ENCODE data around the gene SNW1. TPM values are rescaled to one million over a fixed set of nuclear protein-coding genes. Genes with fewer than 3 reads are reported as not detected.

The SNW1 gene
- total and polyA plus RNA-seq, 4 donors = 43.0 to 73.2 (median 54.2) TPM

DNA sequence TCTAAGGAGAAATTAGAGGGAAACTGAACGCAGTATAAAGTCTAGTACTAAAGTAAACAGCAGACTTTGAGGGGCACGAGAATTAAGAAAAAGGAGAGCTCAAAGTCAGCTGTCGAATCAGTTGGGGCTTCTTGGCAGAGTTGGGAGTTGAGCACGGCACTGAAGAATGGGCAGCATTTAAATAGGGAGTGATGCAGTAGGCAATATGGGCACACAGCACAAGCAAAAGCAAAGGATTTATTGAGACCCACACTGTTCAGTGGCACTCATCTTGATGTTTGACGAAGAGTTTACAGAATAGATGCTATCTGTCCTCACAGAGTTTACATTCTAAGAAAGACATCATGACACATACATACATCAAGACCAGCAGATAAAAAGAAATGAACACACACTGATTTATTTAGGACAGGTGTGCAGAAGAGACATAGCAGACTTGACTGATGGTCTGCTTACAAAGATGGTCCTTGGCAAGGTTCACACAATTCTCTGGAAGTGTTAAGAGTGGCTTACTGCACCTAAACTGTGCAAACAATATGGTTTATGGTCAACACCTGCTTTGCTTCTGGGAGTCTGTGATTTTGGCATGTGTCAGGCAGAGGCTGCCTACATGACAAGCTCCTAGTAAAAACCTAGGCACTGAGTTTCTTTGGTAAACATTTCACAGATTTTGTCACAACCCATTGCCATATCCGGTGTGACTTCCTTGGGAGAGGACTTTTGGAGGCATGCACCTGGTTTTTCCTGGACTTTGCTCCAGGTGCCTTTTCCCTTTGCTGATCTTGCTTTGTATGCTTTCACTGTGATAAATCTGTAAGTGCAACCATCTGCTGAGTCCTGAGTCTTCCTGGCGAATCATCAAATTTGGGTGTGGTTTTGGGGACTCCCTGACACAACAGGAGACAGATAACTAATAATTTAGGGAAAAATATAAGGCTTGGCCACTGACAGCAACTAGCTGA lies 79.5 kb downstream of the SNW1 start:
- H3K4me3 ChIP-seq (ENCODE audit: low read depth, low read length) = no peak overlapping the region
- H3K4me1 ChIP-seq (ENCODE audit: control insufficient read depth, insufficient read depth, low read length) = no peaks in the 10 kb centered on the region
- H3K27me3 ChIP-seq (ENCODE audit: control insufficient read depth, insufficient read depth, low read length) = no peaks in the 10 kb centered on the region
- 53% methylated on average over 5 of the region's 7 CpGs for WGBS (ENCODE audit: insufficient coverage)
- H3K9me3 ChIP-seq (ENCODE audit: control insufficient read depth, insufficient read depth, low read length) = no peaks in the 10 kb centered on the region
- DNase-seq (ENCODE audit: low read depth in 4 of 6, low spot score in 6 of 6) = no peak
- no peak overlapping the region for H3K27ac ChIP-seq (ENCODE audit: low read depth, low read length)
- H3K36me3 ChIP-seq (ENCODE audit: control insufficient read depth, insufficient read depth, low read length) = peaks cover 15% of the 10 kb centered on the region

DNA sequence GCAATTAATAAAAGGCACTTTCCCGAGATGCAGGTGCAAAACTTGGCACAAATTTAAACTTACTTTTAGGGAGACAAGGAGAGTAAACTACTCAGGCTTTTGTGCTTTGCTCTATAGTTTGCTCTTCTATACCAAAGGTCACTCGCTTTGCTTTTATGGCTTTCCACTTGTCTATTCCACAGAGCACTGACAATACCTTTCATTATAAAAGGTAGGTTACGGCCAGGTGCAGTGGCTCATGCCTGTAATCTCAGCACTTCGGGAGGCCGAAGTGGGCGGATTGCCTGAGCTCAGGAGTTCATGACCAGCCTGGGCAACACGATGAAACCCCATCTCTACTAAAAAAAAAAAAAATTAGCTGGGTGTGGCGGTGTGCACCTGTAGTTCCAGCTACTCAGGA lies 86.0 kb downstream of the SNW1 start:
- 100% methylated on average over 2 of the region's 8 CpGs for WGBS (ENCODE audit: insufficient coverage)
- Histone ChIP-seq H3K27me3 (ENCODE audit: control insufficient read depth, insufficient read depth, low read length) (no peaks in the 10 kb centered on the region), H3K27ac (ENCODE audit: low read depth, low read length) (no peak overlapping the region), H3K36me3 (ENCODE audit: control insufficient read depth, insufficient read depth, low read length) (peaks cover 34% of the 10 kb centered on the region), H3K4me3 (ENCODE audit: low read depth, low read length) (no peak overlapping the region), H3K9me3 (ENCODE audit: control insufficient read depth, insufficient read depth, low read length) (no peaks in the 10 kb centered on the region), H3K4me1 (ENCODE audit: control insufficient read depth, insufficient read depth, low read length) (no peaks in the 10 kb centered on the region)
- DNase-seq (ENCODE audit: low read depth in 4 of 6, low spot score in 6 of 6) = no peak

DNA sequence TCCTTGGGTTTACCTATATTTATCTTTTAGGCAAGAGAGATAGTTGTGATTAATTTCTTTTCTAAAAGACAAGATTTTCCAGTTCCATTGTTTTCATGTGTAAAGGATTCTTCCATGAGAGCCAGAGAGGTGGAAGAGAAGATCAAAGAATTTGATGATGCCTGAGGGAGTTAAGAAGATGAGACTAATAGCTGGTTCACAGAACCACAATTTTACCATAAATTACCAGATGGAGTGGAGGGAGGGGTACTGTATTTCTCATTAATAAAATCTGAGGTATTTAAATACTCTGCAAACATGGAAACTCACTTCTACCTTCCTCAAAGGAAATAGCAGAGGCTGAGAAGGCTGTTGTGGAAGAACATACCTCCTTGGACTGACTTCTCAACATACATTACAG lies 87.8 kb downstream of the SNW1 start:
- Histone ChIP-seq H3K4me3 (ENCODE audit: low read depth, low read length) (no peak overlapping the region), H3K36me3 (ENCODE audit: control insufficient read depth, insufficient read depth, low read length) (peaks cover 24% of the 10 kb centered on the region), H3K27ac (ENCODE audit: low read depth, low read length) (no peak overlapping the region), H3K27me3 (ENCODE audit: control insufficient read depth, insufficient read depth, low read length) (no peaks in the 10 kb centered on the region), H3K9me3 (ENCODE audit: control insufficient read depth, insufficient read depth, low read length) (no peaks in the 10 kb centered on the region), H3K4me1 (ENCODE audit: control insufficient read depth, insufficient read depth, low read length) (no peaks in the 10 kb centered on the region)
- no peak for DNase-seq (ENCODE audit: low read depth in 4 of 6, low spot score in 6 of 6)

Other genes starting within 250 kb of the SNW1 start
- 10 to 100 TPM; 48.8 to 68.1 TPM for gene SPTLC2, start 144.5 kb downstream of the SNW1 start, total RNA-seq
- gene SPTLC2, start 144.5 kb downstream of the SNW1 start, polyA plus RNA-seq (ENCODE audit: insufficient read length in 2 of 2) = 10 to 100 TPM; 24.4 to 30.3 TPM
- gene ALKBH1, start 53.1 kb downstream of the SNW1 start, total RNA-seq = 10 to 100 TPM; 10.7 to 13.1 TPM
- gene ALKBH1, start 53.1 kb downstream of the SNW1 start, polyA plus RNA-seq (ENCODE audit: insufficient read length in 2 of 2) = 10 to 100 TPM; 12.8 to 13.4 TPM
- gene SLIRP, start 53.1 kb downstream of the SNW1 start, total RNA-seq = 100 to 1,000 TPM in 1 of 2 donors, 10 to 100 TPM in 1; 73.5 to 188 TPM
- 100 to 1,000 TPM; 119 to 120 TPM for gene SLIRP, start 53.1 kb downstream of the SNW1 start, polyA plus RNA-seq (ENCODE audit: insufficient read length in 2 of 2)
- gene ADCK1, start 39.0 kb upstream of the SNW1 start, total RNA-seq = 1 to 10 TPM; 6.1 to 7.2 TPM
- gene ADCK1, start 39.0 kb upstream of the SNW1 start, polyA plus RNA-seq (ENCODE audit: insufficient read length in 2 of 2) = 10 to 100 TPM; 14.4 to 19.7 TPM